ENCODE measurements around the gene PRKAG1.

Gene PRKAG1

GRCh38 chr12:49049566-49050224 lies 31.1 kb upstream of the PRKAG1 start:
- DNase-seq: no peak

GRCh38 chr12:49048953-49049352 lies 30.4 kb upstream of the PRKAG1 start:
- DNase-seq: no peak

GRCh38 chr12:49046129-49046895 lies 27.7 kb upstream of the PRKAG1 start:
- DNase-seq: no peak

GRCh38 chr12:49044660-49045059 lies 26.1 kb upstream of the PRKAG1 start:
- DNase-seq: no peak

GRCh38 chr12:49043856-49044258 lies 25.3 kb upstream of the PRKAG1 start:
- peak; percentile 78 for DNase-seq

- no peak for DNase-seq
These were observed 24.7 kb upstream of the PRKAG1 start for GRCh38 chr12:49043241-49043640.

GRCh38 chr12:49041881-49042484 lies 23.4 kb upstream of the PRKAG1 start:
- no peak for DNase-seq

- no peak for DNase-seq
These were observed 22.7 kb upstream of the PRKAG1 start for GRCh38 chr12:49041036-49041880.

- DNase-seq: no peak
These were observed 21.8 kb upstream of the PRKAG1 start for GRCh38 chr12:49040364-49040855.

GRCh38 chr12:49039421-49040363 lies 21.1 kb upstream of the PRKAG1 start:
- DNase-seq: no peak

GRCh38 chr12:49038291-49038955 lies 19.8 kb upstream of the PRKAG1 start:
- DNase-seq: no peak

GRCh38 chr12:49037947-49038237 lies 19.3 kb upstream of the PRKAG1 start:
- no peak for DNase-seq

- DNase-seq: no peak
These were observed 18.8 kb upstream of the PRKAG1 start for GRCh38 chr12:49037111-49037946.

GRCh38 chr12:49036029-49036428 lies 17.5 kb upstream of the PRKAG1 start:
- no peak for DNase-seq

- no peak for DNase-seq
These were observed 15.7 kb upstream of the PRKAG1 start for GRCh38 chr12:49034286-49034622.

GRCh38 chr12:49033611-49034285 lies 15.2 kb upstream of the PRKAG1 start:
- DNase-seq: no peak

- DNase-seq: no peak
These were observed 14.3 kb upstream of the PRKAG1 start for GRCh38 chr12:49032679-49033447.

GRCh38 chr12:49032276-49032675 lies 13.7 kb upstream of the PRKAG1 start:
- no peak for DNase-seq

- DNase-seq: no peak
These were observed 13.1 kb upstream of the PRKAG1 start for GRCh38 chr12:49031573-49032161.
